Large intestine (tissue), 3 donors: Measurements from ENCODE around the gene CEP72. TPM values are rescaled to one million over a fixed set of nuclear protein-coding genes. Genes with fewer than 3 reads are reported as not detected.

Experiments
- DNase-seq, 2 donors: peaks; one replicate each; pipeline versions ENCODE4 v3.0.0 to v3.0.0-alpha.2; 2013
- H3K27ac ChIP-seq: one replicate; pipeline ENCODE4 v1.5.1; 2013; ENCODE audit warnings: low read length
- H3K27me3 ChIP-seq: 2 replicates; pipeline ENCODE4 v1.6.1; 2013; ENCODE audit warnings: low read length; ENCODE audit not compliant: control insufficient read depth, insufficient read depth
- H3K36me3 ChIP-seq: 2 replicates; pipeline ENCODE4 v1.6.1; 2013; ENCODE audit warnings: low read length; ENCODE audit not compliant: control insufficient read depth, insufficient read depth
- H3K4me1 ChIP-seq: one replicate; pipeline ENCODE4 v1.6.1; 2013; ENCODE audit warnings: low read length; ENCODE audit not compliant: control insufficient read depth, insufficient read depth
- H3K4me3 ChIP-seq: one replicate; pipeline ENCODE4 v1.5.1; 2013; ENCODE audit warnings: low read length
- H3K9me3 ChIP-seq: one replicate; pipeline ENCODE4 v1.6.1; 2013; ENCODE audit warnings: mild to moderate bottlenecking, low read depth, low read length, moderate library complexity; ENCODE audit not compliant: control insufficient read depth
- WGBS: methylation state at CpG from one replicate; pipeline ENCODE4 v1.1.5; 2013; ENCODE audit warnings: low lambda C conversion rate; ENCODE audit not compliant: insufficient coverage; 5-methylcytosine and 5-hydroxymethylcytosine counted together
- polyA plus RNA-seq: library from polyadenylated mRNA; unstranded; fragments of 120-200 nt; gene quantifications from one replicate; pipeline ENCODE4 v1.2.1, GENCODE V29; 2013

The CEP72 gene
- polyA plus RNA-seq, 1 donor, result 8.5 TPM

- H3K27me3 ChIP-seq, result no peaks in the 10 kb centered on the region
- H3K4me3 ChIP-seq, result no peak overlapping the region
- peaks cover 2% of the 10 kb centered on the region for H3K4me1 ChIP-seq
- DNase-seq, result peak in 1 of 2 donors; percentile 25
- WGBS, result no CpG with 5 or more reads among the region's 13 CpGs
- H3K36me3 ChIP-seq, result peaks cover 29% of the 10 kb centered on the region
- no peak overlapping the region for H3K27ac ChIP-seq
- peaks cover 13% of the 10 kb centered on the region for H3K9me3 ChIP-seq
Measured at GRCh38 chr5:616484-617039, 4.4 kb downstream of the CEP72 start.

DNA sequence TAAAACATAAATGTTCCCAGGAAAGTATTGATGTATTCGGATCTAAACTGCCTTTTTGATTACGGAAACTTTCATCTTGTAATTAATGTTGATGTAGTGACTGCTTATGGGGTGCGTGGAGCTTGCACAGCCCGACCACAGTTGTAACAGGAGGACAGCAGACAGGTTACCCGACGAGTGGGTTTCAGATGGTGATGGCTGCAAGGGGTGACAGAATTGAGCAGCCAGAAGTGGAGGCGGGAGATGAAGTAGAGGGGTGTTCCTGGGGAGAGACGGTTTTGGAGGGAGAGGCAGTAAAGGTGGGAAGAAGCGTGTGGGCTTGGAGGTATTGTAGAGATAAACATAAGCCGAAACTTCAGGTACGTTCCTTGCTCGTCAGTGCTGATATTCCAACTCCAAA is 5.8 kb downstream of the CEP72 start:
- H3K4me1 ChIP-seq, result peaks cover under 1% of the 10 kb centered on the region
- H3K4me3 ChIP-seq, result no peak overlapping the region
- peaks cover 37% of the 10 kb centered on the region for H3K36me3 ChIP-seq
- H3K9me3 ChIP-seq, result peaks cover 13% of the 10 kb centered on the region
- H3K27ac ChIP-seq, result no peak overlapping the region
- 100% methylated on average over 2 of the region's 12 CpGs for WGBS
- DNase-seq, result no peak
- H3K27me3 ChIP-seq, result no peaks in the 10 kb centered on the region

GRCh38 chr5:618450-618849 is 6.3 kb downstream of the CEP72 start:
- H3K27ac ChIP-seq, result no peak overlapping the region
- peaks cover 37% of the 10 kb centered on the region for H3K36me3 ChIP-seq
- H3K4me1 ChIP-seq, result no peaks in the 10 kb centered on the region
- no peak overlapping the region for H3K4me3 ChIP-seq
- 83% methylated on average over 1 of the region's 5 CpGs for WGBS
- no peak for DNase-seq
- no peaks in the 10 kb centered on the region for H3K27me3 ChIP-seq
- H3K9me3 ChIP-seq, result peaks cover 7% of the 10 kb centered on the region

- Histone ChIP-seq H3K27me3 (no peaks in the 10 kb centered on the region), H3K36me3 (peaks cover 46% of the 10 kb centered on the region)
- no peak for DNase-seq
Measured at GRCh38 chr5:619444-619843, 7.3 kb downstream of the CEP72 start.

DNA sequence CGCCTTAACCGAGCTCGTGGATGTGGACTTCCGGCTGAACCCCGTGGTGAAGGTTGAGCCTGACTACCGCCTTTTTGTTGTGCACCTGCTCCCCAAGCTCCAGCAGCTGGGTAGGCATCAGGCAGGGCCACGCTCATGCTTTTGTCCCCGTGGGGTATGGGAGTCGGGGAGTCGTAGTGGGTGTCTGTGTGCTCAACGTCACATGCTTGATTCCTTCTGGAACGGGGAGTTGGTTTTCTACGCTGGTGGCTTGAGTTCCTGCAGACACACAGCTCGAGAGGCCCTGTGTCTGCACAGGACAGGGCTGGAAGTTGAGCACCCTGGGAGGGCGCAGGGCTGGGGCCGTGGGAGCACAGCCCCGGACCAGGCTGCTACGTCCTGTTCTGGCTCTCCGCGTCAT is 8.0 kb downstream of the CEP72 start:
- Histone ChIP-seq H3K4me3 (no peak overlapping the region), H3K27me3 (no peaks in the 10 kb centered on the region), H3K4me1 (no peaks in the 10 kb centered on the region), H3K9me3 (peaks cover 3% of the 10 kb centered on the region), H3K36me3 (peaks cover 53% of the 10 kb centered on the region), H3K27ac (no peak overlapping the region)
- WGBS, result no CpG with 5 or more reads among the region's 20 CpGs
- no peak for DNase-seq

More at GRCh38 chr5:619444-619843, 7.3 kb downstream of the CEP72 start:
- H3K9me3 ChIP-seq, result peaks cover 6% of the 10 kb centered on the region
- no peak overlapping the region for H3K27ac ChIP-seq
- no peaks in the 10 kb centered on the region for H3K4me1 ChIP-seq
- no peak overlapping the region for H3K4me3 ChIP-seq
- WGBS, result no CpG with 5 or more reads among the region's 16 CpGs

DNA sequence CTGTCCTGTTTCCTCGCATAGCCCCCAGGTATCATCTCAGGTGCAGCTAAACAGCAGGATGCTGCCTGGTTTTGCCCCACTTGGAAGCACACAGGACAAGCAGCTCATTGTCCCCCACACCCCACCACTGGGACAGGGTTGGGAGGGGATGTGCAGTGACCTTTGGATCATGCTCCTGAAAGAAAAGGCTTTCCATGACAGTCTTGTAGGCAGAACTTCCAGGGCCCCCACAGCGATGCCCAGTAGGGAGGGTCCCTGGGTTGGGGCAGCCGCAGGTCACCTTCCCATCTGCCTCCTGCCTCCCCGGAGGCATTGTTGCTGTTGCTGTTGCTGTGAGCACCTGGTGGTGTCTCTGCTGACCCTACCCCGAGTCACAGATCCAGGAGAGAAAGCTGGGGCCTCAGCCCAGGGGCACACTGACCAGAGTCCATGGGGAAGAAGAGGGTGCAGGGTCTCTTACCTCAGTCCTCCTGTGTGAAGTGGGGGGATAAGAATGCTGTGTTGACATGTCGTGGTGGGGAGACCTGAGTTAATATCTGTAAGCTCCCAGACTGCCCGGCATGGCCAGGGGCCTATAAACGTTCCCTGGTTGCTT is 8.5 kb downstream of the CEP72 start:
- Histone ChIP-seq H3K36me3 (peaks cover 57% of the 10 kb centered on the region), H3K27me3 (no peaks in the 10 kb centered on the region), H3K4me3 (no peak overlapping the region), H3K9me3 (no peaks in the 10 kb centered on the region), H3K4me1 (no peaks in the 10 kb centered on the region), H3K27ac (no peak overlapping the region)
- WGBS, result no CpG with 5 or more reads among the region's 8 CpGs
- no peak for DNase-seq

- Histone ChIP-seq H3K36me3 (peaks cover 64% of the 10 kb centered on the region), H3K27ac (no peak overlapping the region), H3K4me1 (no peaks in the 10 kb centered on the region), H3K4me3 (no peak overlapping the region), H3K9me3 (no peaks in the 10 kb centered on the region), H3K27me3 (no peaks in the 10 kb centered on the region)
- no peak for DNase-seq
- no CpG with 5 or more reads among the region's 16 CpGs for WGBS
Measured at GRCh38 chr5:621341-621761, 9.2 kb downstream of the CEP72 start.

- no CpG with 5 or more reads among the region's 9 CpGs for whole genome bisulfite sequencing
- Histone ChIP-seq H3K9me3 (no peaks in the 10 kb centered on the region), H3K27me3 (no peaks in the 10 kb centered on the region), H3K36me3 (peaks cover 66% of the 10 kb centered on the region), H3K4me3 (no peak overlapping the region), H3K4me1 (no peaks in the 10 kb centered on the region), H3K27ac (no peak overlapping the region)
- no peak for DNase-seq
Measured at GRCh38 chr5:622359-622758, 10.2 kb downstream of the CEP72 start.

DNA sequence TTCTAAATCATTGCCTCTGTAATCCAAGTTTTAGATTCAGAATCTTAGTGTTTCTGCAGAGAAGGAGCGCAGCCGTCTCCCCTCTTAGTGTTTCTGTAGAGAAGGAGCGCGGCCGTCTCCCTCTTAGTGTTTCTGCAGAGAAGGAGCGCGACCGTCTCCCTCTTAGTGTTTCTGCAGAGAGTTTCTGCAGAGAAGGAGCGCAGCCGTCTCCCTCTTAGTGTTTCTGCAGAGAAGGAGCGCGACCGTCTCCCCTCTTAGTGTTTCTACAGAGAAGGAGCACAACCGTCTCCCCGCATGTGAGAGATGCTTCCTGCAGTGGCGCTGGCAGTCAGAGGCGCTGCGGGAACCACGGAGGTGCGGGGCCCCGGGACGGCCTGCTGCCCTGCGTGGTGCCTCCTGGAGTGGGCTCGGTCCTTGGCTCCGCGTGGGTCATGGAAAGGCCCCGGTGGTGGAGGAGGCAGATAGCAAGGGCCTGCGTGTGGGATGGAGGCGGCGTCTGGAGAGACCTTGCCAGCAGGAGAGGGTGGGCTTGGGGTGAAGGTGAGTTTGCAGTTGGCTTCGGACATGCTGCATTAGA is 10.9 kb downstream of the CEP72 start:
- DNase-seq, result no peak
- WGBS, result no CpG with 5 or more reads among the region's 31 CpGs
- Histone ChIP-seq H3K9me3 (no peaks in the 10 kb centered on the region), H3K4me3 (no peak overlapping the region), H3K27ac (no peak overlapping the region), H3K36me3 (peaks cover 68% of the 10 kb centered on the region), H3K27me3 (no peaks in the 10 kb centered on the region), H3K4me1 (no peaks in the 10 kb centered on the region)

DNA sequence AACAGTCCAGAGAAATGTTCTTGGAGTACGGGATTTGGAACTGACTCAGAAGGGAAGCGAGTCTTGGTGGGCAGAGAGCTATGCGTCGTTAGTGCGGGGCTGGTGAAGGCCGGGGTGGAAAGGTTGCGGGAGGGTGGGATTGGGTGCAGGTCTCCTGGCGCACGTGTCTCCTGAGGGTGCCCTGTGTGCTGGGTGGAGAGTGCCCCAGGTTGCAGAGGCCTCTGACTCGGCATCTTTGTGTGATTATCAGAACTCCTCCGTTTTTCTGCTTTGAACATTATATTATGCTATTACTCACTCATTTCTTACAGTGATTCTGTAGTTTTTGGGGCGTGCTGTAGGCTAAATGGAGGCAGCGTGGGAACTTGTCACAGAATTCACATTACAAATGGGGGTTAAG is 11.4 kb downstream of the CEP72 start:
- Histone ChIP-seq H3K27ac (no peak overlapping the region), H3K4me1 (peaks cover 3% of the 10 kb centered on the region), H3K36me3 (peaks cover 71% of the 10 kb centered on the region), H3K27me3 (no peaks in the 10 kb centered on the region), H3K4me3 (no peak overlapping the region), H3K9me3 (no peaks in the 10 kb centered on the region)
- DNase-seq, result no peak
- 100% methylated on average over 7 of the region's 13 CpGs for WGBS
